Measurements from ENCODE around the gene KIRREL3.

DNA sequence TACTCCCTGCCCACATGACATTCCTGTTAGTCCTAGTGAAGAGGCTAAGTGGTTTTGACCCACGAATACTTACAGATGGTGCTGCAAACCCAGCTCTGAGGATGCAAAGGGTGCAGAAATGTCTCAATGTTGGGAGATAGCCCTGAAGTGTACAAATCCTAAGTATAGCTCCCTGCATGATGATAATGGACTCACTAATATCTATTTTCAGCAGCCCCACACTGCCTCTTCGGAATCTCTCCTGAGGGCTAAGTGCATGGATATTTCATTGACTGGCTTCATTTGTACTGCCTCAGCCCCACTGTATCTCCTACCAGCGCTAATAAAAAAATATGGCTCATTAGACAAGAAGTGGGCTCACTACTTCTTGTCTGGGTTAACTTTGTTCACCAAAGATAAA lies 114.5 kb downstream of the KIRREL3 start:
- no peak for TF ChIP-seq POLR2AphosphoS5 (IDR thresholded peaks at IDR 0.05; ENCODE audit: low read depth, low read length)
- TF ChIP-seq POU2F2 (IDR thresholded peaks at IDR 0.05; ENCODE audit: low read depth, low read length): no peak
- no peak for TF ChIP-seq POLR2A (IDR thresholded peaks at IDR 0.05; ENCODE audit: low read depth, low read length)
- no peak for TF ChIP-seq TAF1 (IDR thresholded peaks at IDR 0.05; ENCODE audit: low read depth, low read length)
